Measurements from ENCODE around the gene SP2.

The SP2 gene

GRCh38 chr17:47935961-47936360, 39.9 kb downstream of the SP2 start:
- no peak overlapping the region for H3K4me3 ChIP-seq (ENCODE audit: low read length)
- no peaks in the 10 kb centered on the region for H3F3A ChIP-seq (ENCODE audit: insufficient read depth, low read length)
- no peaks in the 10 kb centered on the region for H3K36me3 ChIP-seq (replicated peaks; ENCODE audit: insufficient read depth, low read length)
- no peaks in the 10 kb centered on the region for H4K20me1 ChIP-seq (ENCODE audit: insufficient read depth, low read length)
- H3K9me2 ChIP-seq (replicated peaks; ENCODE audit: insufficient read depth, low read length): no peaks in the 10 kb centered on the region
- no peaks in the 10 kb centered on the region for H3K27me3 ChIP-seq (replicated peaks; ENCODE audit: insufficient read depth, low read length)
- H3K9ac ChIP-seq (ENCODE audit: low read length): no peak overlapping the region
- TF ChIP-seq EZH2 (optimal IDR thresholded peaks at IDR 0.05; ENCODE audit: low read depth, low read length): no peak
- TF ChIP-seq CTCF (IDR thresholded peaks at IDR 0.05; ENCODE audit: low read length): no peak
- H3K27ac ChIP-seq (ENCODE audit: low read length): no peak overlapping the region
- H3K4me2 ChIP-seq (ENCODE audit: low read depth, low read length): no peak overlapping the region
- H2AFZ ChIP-seq (ENCODE audit: low read length): no peak overlapping the region
- H3K4me1 ChIP-seq (ENCODE audit: low read length): peaks cover 7% of the 10 kb centered on the region
- H3K79me2 ChIP-seq (ENCODE audit: low read length): no peaks in the 10 kb centered on the region
- no peaks in the 10 kb centered on the region for H3K9me3 ChIP-seq (replicated peaks; ENCODE audit: insufficient read depth, low read length)
- DNase-seq: no peak

- H3K4me2 ChIP-seq (ENCODE audit: low read depth, low read length): no peak overlapping the region
- no peak overlapping the region for H2AFZ ChIP-seq (ENCODE audit: low read length)
- no peaks in the 10 kb centered on the region for H3K9me3 ChIP-seq (replicated peaks; ENCODE audit: insufficient read depth, low read length)
- H3K4me1 ChIP-seq (ENCODE audit: low read length): peaks cover 9% of the 10 kb centered on the region
- peaks cover 14% of the 10 kb centered on the region for H3K79me2 ChIP-seq (ENCODE audit: low read length)
- no peak overlapping the region for H3K27ac ChIP-seq (ENCODE audit: low read length)
- no peak for DNase-seq
- no peaks in the 10 kb centered on the region for H3K9me2 ChIP-seq (replicated peaks; ENCODE audit: insufficient read depth, low read length)
- no peak overlapping the region for H3K9ac ChIP-seq (ENCODE audit: low read length)
- H4K20me1 ChIP-seq (ENCODE audit: insufficient read depth, low read length): no peaks in the 10 kb centered on the region
- H3F3A ChIP-seq (ENCODE audit: insufficient read depth, low read length): no peaks in the 10 kb centered on the region
- TF ChIP-seq EZH2 (optimal IDR thresholded peaks at IDR 0.05; ENCODE audit: low read depth, low read length): no peak
- TF ChIP-seq EZH2phosphoT487 (IDR thresholded peaks at IDR 0.05; ENCODE audit: low read length): no peak
- no peak for TF ChIP-seq CTCF (IDR thresholded peaks at IDR 0.05; ENCODE audit: low read length)
- H3K27me3 ChIP-seq (replicated peaks; ENCODE audit: insufficient read depth, low read length): no peaks in the 10 kb centered on the region
- no peak overlapping the region for H3K4me3 ChIP-seq (ENCODE audit: low read length)
- no peaks in the 10 kb centered on the region for H3K36me3 ChIP-seq (replicated peaks; ENCODE audit: insufficient read depth, low read length)
Measured at GRCh38 chr17:47937941-47938340, 41.9 kb downstream of the SP2 start.

GRCh38 chr17:47941246-47942095, 45.4 kb downstream of the SP2 start, which contains the start of gene PNPO:
TSS of gene PNPO (plus strand) at chr17:47941571. CDS start at chr17:47941676, 105 bp downstream.
- peaks cover 21% of the 10 kb centered on the region for H3K79me2 ChIP-seq (ENCODE audit: low read length)
- H3K9me2 ChIP-seq (replicated peaks; ENCODE audit: insufficient read depth, low read length): no peaks in the 10 kb centered on the region
- no peak for TF ChIP-seq EZH2 (optimal IDR thresholded peaks at IDR 0.05; ENCODE audit: low read depth, low read length)
- 0 out of 2 replicates have a peak, but pooled peaks cover 3% of the 10 kb centered on the region for H3F3A ChIP-seq (ENCODE audit: insufficient read depth, low read length)
- H3K27ac ChIP-seq (ENCODE audit: low read length): peak within 1 kb of the TSS; percentile 52; the same call in 1 of the 2 replicates
- H3K9me3 ChIP-seq (replicated peaks; ENCODE audit: insufficient read depth, low read length): no peaks in the 10 kb centered on the region
- no peaks in the 10 kb centered on the region for H4K20me1 ChIP-seq (ENCODE audit: insufficient read depth, low read length)
- DNase-seq: peak; percentile 98
- H3K4me2 ChIP-seq (ENCODE audit: low read depth, low read length): peak within 1 kb of the TSS; percentile 98
- no peaks in the 10 kb centered on the region for H3K36me3 ChIP-seq (replicated peaks; ENCODE audit: insufficient read depth, low read length)
- H3K4me3 ChIP-seq (ENCODE audit: low read length): peak within 1 kb of the TSS; percentile 81
- peaks cover 11% of the 10 kb centered on the region for H3K4me1 ChIP-seq (ENCODE audit: low read length)
- H3K27me3 ChIP-seq (replicated peaks; ENCODE audit: insufficient read depth, low read length): no peaks in the 10 kb centered on the region
- H2AFZ ChIP-seq (ENCODE audit: low read length): peak within 1 kb of the TSS; percentile 91
- peak within 1 kb of the TSS; percentile 81 for H3K9ac ChIP-seq (ENCODE audit: low read length)

- peaks cover 21% of the 10 kb centered on the region for H3K79me2 ChIP-seq (ENCODE audit: low read length)
- H3K4me2 ChIP-seq (ENCODE audit: low read depth, low read length): peak overlapping the region; percentile 98
- DNase-seq: no peak
- peak overlapping the region; percentile 81 for H3K4me3 ChIP-seq (ENCODE audit: low read length)
- H3K27me3 ChIP-seq (replicated peaks; ENCODE audit: insufficient read depth, low read length): no peaks in the 10 kb centered on the region
- H4K20me1 ChIP-seq (ENCODE audit: insufficient read depth, low read length): no peaks in the 10 kb centered on the region
- H3K9me2 ChIP-seq (replicated peaks; ENCODE audit: insufficient read depth, low read length): no peaks in the 10 kb centered on the region
- H3K4me1 ChIP-seq (ENCODE audit: low read length): peaks cover 15% of the 10 kb centered on the region
- 0 out of 2 replicates have a peak, but pooled peaks cover 3% of the 10 kb centered on the region for H3F3A ChIP-seq (ENCODE audit: insufficient read depth, low read length)
- TF ChIP-seq EZH2 (optimal IDR thresholded peaks at IDR 0.05; ENCODE audit: low read depth, low read length) (no peak), CTCF (IDR thresholded peaks at IDR 0.05; ENCODE audit: low read length) (no peak)
- H3K36me3 ChIP-seq (replicated peaks; ENCODE audit: insufficient read depth, low read length): no peaks in the 10 kb centered on the region
- H2AFZ ChIP-seq (ENCODE audit: low read length): peak overlapping the region; percentile 91
- peak overlapping the region; percentile 81 for H3K9ac ChIP-seq (ENCODE audit: low read length)
- H3K27ac ChIP-seq (ENCODE audit: low read length): no peak overlapping the region; the same call in 1 of the 2 replicates
- no peaks in the 10 kb centered on the region for H3K9me3 ChIP-seq (replicated peaks; ENCODE audit: insufficient read depth, low read length)
Measured at GRCh38 chr17:47942096-47942510, 46.1 kb downstream of the SP2 start.
